ENCODE results near the gene CD38. TPM values are rescaled to one million over a fixed set of nuclear protein-coding genes. Genes with fewer than 3 reads are reported as not detected.

The CD38 gene
- not detected in 2 replicates for total RNA-seq

GRCh38 chr4:15778289-15779241 is at the start of gene CD38:
TSS of gene CD38 (plus strand) at chr4:15778328. CDS start at chr4:15778415, 87 bp downstream.

Other genes starting within 250 kb of the CD38 start
- 51.2 and 51.3 TPM in 2 replicates for gene FBXL5, start 123.0 kb upstream of the CD38 start, total RNA-seq
- 24.9 and 45.1 TPM in 2 replicates for gene FAM200B, start 96.5 kb upstream of the CD38 start, total RNA-seq
- 24.2 and 24.4 TPM in 2 replicates for gene BST1, start 75.3 kb upstream of the CD38 start, total RNA-seq
- not detected in 2 replicates for gene FGFBP1, start 160.4 kb downstream of the CD38 start, total RNA-seq
- not detected in 2 replicates for gene FGFBP2, start 184.8 kb downstream of the CD38 start, total RNA-seq